B cell (primary cell): ENCODE measurements around the gene TBC1D1.

ENCODE experiments used
- EZH2 ChIP-seq: IDR thresholded peaks from 2 replicates; pipeline ENCODE4 v1.6.1; 2012; ENCODE audit warnings: borderline replicate concordance, low read depth, mild to moderate bottlenecking, moderate library complexity, low read length; ENCODE audit not compliant: insufficient read depth, poor library complexity, severe bottlenecking
- TF ChIP-seq, protein P1 (sequence below): fragments of 200-600 bp; IDR thresholded peaks from one replicate; pipeline ENCODE4 v1.8.0; 2022; ENCODE audit warnings: antibody characterized with exemption, mild to moderate bottlenecking

DNA sequence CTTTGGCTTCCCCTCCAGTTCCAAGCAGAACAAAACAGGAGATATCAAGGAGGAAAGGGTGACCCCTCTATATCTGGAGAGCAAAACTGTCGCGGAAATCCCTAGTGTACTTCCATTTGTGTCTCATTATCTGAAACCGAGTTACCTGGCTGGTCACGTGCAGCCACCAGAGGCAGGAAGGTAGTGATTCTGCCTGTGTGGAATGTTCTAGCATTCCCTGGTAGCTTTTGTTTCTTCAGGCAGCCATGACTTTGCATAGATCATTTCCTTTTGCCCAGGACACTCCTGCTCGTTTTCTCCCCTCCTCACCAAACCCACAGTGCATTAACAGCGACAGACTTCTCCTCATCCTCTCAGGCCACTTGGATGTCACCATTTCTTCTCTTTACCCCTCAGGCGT is 177.2 kb downstream of the TBC1D1 start:
- TF ChIP-seq, protein P1, sequence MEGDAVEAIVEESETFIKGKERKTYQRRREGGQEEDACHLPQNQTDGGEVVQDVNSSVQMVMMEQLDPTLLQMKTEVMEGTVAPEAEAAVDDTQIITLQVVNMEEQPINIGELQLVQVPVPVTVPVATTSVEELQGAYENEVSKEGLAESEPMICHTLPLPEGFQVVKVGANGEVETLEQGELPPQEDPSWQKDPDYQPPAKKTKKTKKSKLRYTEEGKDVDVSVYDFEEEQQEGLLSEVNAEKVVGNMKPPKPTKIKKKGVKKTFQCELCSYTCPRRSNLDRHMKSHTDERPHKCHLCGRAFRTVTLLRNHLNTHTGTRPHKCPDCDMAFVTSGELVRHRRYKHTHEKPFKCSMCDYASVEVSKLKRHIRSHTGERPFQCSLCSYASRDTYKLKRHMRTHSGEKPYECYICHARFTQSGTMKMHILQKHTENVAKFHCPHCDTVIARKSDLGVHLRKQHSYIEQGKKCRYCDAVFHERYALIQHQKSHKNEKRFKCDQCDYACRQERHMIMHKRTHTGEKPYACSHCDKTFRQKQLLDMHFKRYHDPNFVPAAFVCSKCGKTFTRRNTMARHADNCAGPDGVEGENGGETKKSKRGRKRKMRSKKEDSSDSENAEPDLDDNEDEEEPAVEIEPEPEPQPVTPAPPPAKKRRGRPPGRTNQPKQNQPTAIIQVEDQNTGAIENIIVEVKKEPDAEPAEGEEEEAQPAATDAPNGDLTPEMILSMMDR: no peak
- no peak for TF ChIP-seq EZH2
